ENCODE data around the gene PTPRM. TPM values are rescaled to one million over a fixed set of nuclear protein-coding genes. Genes with fewer than 3 reads are reported as not detected.
A peak's percentile ranks its signal among the peaks of the same experiment; 100 is the strongest.

Gene PTPRM
- total and polyA plus RNA-seq, 2 of the 4 experiments (the other 2 are of a cell fraction): 28.3 to 51.2 TPM

DNA sequence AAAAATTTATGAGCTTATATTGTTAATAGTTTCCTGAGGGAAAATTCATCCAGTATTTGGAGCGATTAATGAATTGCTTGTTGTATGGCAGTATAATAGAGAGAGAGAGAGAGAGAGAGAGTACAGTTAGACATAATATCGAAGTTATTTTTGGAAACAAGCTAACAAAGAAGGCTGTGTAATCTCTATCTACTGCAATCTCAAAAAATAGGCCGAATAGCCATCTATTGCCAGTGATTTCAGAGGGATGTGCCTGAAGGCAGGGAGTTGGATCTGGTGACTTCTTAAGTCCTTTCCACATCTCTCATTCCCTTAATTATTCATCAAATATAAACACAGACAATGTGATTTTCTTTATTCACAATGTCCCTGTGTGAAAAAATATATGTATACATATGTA lies 609.0 kb downstream of the PTPRM start:
- no peak for ATAC-seq (ENCODE audit: low read depth)
- Histone ChIP-seq H2AK9ac (replicated peaks; ENCODE audit: low read depth, low read length, poor library complexity) (no peak overlapping the region), H2BK5ac (ENCODE audit: low read depth, low read length, poor library complexity, severe bottlenecking) (no peak overlapping the region), H3K23ac (ENCODE audit: low read depth, low read length) (no peak overlapping the region), H2BK15ac (ENCODE audit: low read depth, low read length) (no peak overlapping the region), H3K27me3 (ENCODE audit: control insufficient read depth, insufficient read depth, low read length) (no peaks in the 10 kb centered on the region), H4K5ac (ENCODE audit: low read depth, low read length) (no peak overlapping the region), H3K27ac (ENCODE audit: insufficient read depth, low read length) (no peak overlapping the region), H3K4me1 (ENCODE audit: control insufficient read depth, insufficient read depth, low read length) (peaks cover 7% of the 10 kb centered on the region), H3K9ac (ENCODE audit: low read depth, low read length) (no peak overlapping the region), H3K36me3 (ENCODE audit: control insufficient read depth, insufficient read depth, low read length) (no peaks in the 10 kb centered on the region), H3K79me1 (ENCODE audit: low read depth in 1 of 2, low read length in 2 of 2) (no peaks in the 10 kb centered on the region), H3K4me2 (ENCODE audit: low read depth, low read length) (no peak overlapping the region), H3K4ac (ENCODE audit: low read depth, low read length) (no peak overlapping the region), H4K20me1 (ENCODE audit: insufficient read depth, low read length) (no peaks in the 10 kb centered on the region), H3K56ac (ENCODE audit: extremely low read depth, insufficient read depth, low read length) (no peak overlapping the region), H3K14ac (replicated peaks; ENCODE audit: low read depth, low read length) (no peak overlapping the region), H2BK20ac (ENCODE audit: low read depth, low read length) (no peak overlapping the region), H3K9me1 (ENCODE audit: insufficient read depth, low read length) (peaks cover 9% of the 10 kb centered on the region; the same call in 1 of the 2 replicates), H3K18ac (ENCODE audit: low read depth, low read length) (no peak overlapping the region), H3K4me3 (ENCODE audit: insufficient read depth, low read depth, low read length) (no peak overlapping the region), H2AK5ac (ENCODE audit: low read depth, low read length) (no peak overlapping the region), H2BK120ac (ENCODE audit: low read depth, low read length) (no peak overlapping the region), H2AFZ (replicated peaks; ENCODE audit: low read length, poor library complexity) (no peak overlapping the region), H4K8ac (ENCODE audit: low read depth in 2 of 2, low read length in 2 of 2) (no peak overlapping the region), H4K91ac (ENCODE audit: insufficient read depth, low read depth, low read length) (no peak overlapping the region), H3K9me3 (ENCODE audit: control insufficient read depth, insufficient read depth, low read length) (no peaks in the 10 kb centered on the region)
- dilution Hi-C loops (cut with HindIII; ENCODE audit: low sequenced_read_pairs, unreplicated experiment) (no loop called here), intact Hi-C loops (cut with micrococcal nuclease) (no loop called here), in situ Hi-C loops (cut with MboI; ENCODE audit: low sequenced_read_pairs) (no loop called here)
- POLR2A ChIA-PET (ENCODE audit: unreplicated experiment): no interaction called here
- BruUV-seq (replicated peaks): no TSS peak
- TF ChIP-seq CHD1 (IDR thresholded peaks at IDR 0.05; ENCODE audit: low read depth, low read length) (no peak), MAFK (IDR thresholded peaks at IDR 0.05; ENCODE audit: low read depth, low read length) (no peak), MAZ (IDR thresholded peaks at IDR 0.05; ENCODE audit: borderline replicate concordance, low read depth, low read length) (no peak), SMC3 (IDR thresholded peaks at IDR 0.05; ENCODE audit: low read depth, low read length) (no peak), CTCF (conservative IDR thresholded peaks at IDR 0.05; ENCODE audit: low read depth, low read length) (no peak), NFE2L2 (IDR thresholded peaks at IDR 0.05; ENCODE audit: low read depth, low read length) (no peak), BHLHE40 (IDR thresholded peaks at IDR 0.05; ENCODE audit: low read depth, low read length) (no peak), FOS (IDR thresholded peaks at IDR 0.05; ENCODE audit: low read depth, low read length) (no peak), CEBPB (IDR thresholded peaks at IDR 0.05; ENCODE audit: low read depth, low read length) (no peak), RFX5 (IDR thresholded peaks at IDR 0.05; ENCODE audit: low read depth, low read length) (no peak), POLR2A (IDR thresholded peaks at IDR 0.05; ENCODE audit: low read depth, low read length) (no peak), USF2 (IDR thresholded peaks at IDR 0.05; ENCODE audit: low read depth, low read length) (no peak), MXI1 (IDR thresholded peaks at IDR 0.05; ENCODE audit: borderline replicate concordance, low read depth, low read length) (no peak), RCOR1 (IDR thresholded peaks at IDR 0.05; ENCODE audit: insufficient replicate concordance, low read length) (no peak), RAD21 (IDR thresholded peaks at IDR 0.05; ENCODE audit: low read length) (no peak)
- TF ChIP-seq, protein P1, sequence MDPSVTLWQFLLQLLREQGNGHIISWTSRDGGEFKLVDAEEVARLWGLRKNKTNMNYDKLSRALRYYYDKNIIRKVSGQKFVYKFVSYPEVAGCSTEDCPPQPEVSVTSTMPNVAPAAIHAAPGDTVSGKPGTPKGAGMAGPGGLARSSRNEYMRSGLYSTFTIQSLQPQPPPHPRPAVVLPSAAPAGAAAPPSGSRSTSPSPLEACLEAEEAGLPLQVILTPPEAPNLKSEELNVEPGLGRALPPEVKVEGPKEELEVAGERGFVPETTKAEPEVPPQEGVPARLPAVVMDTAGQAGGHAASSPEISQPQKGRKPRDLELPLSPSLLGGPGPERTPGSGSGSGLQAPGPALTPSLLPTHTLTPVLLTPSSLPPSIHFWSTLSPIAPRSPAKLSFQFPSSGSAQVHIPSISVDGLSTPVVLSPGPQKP (IDR thresholded peaks at IDR 0.05; ENCODE audit: borderline replicate concordance, low read depth, low read length): no peak
- WGBS, 2 experiments (ENCODE audit: extremely low coverage in 2 of 2, insufficient read length in 1 of 2): no CpG with 5 or more reads among the region's 3 CpGs
- CTCF ChIA-PET: no interaction called here
- DNase-seq: peak; percentile 13
